CD1c-positive myeloid dendritic cell (primary cell): Measurements from ENCODE around the gene CLDN5.

Experiments used
- DNase-seq: peaks from one replicate; pipeline ENCODE4 v3.0.0-alpha.2; 2016; ENCODE audit errors: extremely low spot score

CLDN5 gene, protein sequence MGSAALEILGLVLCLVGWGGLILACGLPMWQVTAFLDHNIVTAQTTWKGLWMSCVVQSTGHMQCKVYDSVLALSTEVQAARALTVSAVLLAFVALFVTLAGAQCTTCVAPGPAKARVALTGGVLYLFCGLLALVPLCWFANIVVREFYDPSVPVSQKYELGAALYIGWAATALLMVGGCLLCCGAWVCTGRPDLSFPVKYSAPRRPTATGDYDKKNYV

DNA sequence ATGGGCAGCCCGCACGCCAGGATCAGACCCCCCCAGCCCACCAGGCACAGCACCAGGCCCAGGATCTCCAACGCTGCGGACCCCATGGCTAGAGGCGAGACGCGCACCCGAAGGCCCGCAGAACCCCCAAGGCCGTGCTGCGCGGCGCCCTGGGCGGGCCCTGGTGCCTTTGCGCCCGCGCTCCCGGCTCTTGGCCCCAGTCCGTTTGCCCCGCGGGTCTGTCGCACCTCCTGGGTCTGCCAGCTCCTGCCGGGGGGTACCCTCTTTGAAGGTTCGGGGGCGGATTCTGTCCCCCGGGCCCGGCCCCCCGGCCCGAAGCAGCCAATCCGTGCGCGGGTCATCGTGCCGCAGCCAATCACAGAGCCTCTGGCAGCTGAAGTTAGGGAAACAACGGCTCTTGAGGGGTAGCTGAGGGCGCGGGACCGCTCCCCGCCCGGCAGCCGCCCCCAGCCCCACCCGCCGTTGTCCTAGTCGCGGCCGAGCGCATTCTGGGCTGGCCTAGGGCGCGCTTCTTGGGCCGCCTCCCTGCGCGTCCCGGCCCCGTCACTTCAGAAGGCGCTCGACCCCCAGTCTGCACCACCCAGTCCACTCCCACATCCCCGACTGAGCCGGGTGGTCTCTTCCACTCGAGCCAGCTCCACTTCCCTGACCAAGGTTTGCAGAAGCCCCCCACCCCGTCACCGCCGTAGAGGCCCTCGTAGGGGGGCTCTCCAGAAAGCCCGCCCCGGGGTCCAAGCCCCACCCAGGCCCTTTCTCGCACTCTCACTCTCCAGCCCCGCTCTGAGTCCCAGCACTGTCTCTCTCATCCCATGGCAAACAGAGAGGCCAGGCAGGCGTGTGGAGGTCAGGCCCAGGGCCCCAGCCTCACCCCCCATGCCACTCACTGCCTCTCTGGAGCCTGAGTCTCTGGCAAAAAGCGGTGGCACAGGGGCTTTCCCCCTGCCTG, at the start of gene CLDN5:
TSS of gene CLDN5 (minus strand) at position 241 of the 946 bp plus-strand sequence. CDS start at position 86, 155 bp downstream.
- no peak for DNase-seq

DNA sequence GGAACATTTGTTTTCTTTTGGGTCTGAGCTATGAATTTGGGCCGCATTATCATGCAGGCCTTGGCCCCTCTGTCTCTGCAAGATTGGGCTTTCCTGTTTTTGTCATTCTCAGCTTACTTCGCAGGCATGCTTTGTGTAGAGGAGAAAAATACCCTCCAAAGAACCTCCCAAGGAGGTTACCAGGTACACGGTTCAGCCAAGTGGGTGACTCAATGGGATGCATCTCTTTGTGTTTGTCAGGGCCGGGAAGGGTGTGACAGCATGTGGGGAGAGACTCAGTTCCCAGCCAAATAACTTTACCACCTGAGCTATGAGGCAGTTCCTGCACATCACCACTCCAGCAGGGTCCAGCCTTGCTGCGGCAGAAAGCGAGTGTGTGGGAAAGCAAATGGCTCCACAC, 47.8 kb upstream of the CLDN5 start:
- no peak for DNase-seq

DNA sequence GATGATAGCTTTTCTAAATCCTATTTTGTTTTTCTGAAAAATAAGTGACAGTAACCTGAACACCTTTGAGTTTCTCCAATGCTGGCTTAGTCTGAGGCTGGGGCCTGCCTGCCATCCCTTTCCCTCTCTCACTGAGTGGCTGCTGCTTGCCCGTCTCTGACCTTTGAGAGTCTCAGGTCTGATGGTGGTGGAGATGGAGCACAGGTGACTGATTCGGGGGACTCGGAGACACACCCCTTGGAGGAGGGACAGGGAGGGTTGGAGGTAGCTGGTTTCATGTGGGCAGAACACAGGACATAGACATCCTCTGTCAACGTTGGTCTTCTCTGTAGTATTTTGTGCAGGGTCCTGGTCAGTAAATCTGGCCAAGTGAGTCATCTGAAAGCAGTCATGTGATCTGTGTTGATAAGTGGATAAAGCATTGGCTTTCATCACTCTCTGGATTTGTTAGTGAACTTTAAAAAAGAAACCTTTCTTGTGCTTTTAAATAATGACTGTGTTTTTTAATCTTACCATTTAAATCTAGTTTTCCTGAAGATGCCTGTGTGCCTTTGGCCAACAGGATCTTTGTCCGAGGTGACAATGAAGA, 47.1 kb upstream of the CLDN5 start:
- no peak for DNase-seq

DNA sequence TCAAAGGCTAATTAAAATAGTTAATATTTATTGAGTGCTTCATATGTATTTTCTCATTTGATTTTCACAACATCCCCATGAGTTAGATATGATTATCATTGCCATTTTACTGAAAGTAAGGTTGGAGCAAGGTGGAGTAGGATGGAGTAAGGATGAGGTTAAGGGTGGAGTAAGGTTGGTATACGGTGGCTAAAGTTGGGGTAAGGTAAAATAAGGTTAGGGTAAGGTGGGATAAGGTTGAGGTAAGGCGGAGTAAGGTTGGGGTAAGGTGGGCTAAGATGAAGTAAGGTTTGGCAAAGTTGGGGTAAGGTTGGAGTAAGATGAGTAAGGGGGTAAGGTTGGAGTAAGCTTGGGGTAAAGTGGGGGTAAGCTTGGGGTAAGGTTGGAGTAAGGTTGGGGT, 45.8 kb upstream of the CLDN5 start:
- no peak for DNase-seq

DNA sequence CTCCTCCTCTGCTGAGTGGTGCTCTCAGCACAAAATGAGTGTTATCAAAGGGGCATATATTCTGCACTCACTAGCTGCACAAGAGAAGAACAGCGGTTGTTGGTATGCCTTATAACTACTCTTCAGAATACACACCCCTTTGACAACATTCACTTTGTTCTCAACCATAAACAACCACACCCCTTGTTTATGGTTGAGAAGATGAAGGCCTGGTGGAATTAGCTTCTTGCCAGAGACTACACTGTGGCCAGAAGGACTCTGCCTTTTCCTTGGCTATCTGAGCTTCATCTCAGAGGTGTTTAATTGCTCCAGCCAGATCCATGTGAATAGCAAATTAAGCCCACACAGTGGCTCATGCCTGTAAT, 45.0 kb upstream of the CLDN5 start:
- DNase-seq, result no peak

DNA sequence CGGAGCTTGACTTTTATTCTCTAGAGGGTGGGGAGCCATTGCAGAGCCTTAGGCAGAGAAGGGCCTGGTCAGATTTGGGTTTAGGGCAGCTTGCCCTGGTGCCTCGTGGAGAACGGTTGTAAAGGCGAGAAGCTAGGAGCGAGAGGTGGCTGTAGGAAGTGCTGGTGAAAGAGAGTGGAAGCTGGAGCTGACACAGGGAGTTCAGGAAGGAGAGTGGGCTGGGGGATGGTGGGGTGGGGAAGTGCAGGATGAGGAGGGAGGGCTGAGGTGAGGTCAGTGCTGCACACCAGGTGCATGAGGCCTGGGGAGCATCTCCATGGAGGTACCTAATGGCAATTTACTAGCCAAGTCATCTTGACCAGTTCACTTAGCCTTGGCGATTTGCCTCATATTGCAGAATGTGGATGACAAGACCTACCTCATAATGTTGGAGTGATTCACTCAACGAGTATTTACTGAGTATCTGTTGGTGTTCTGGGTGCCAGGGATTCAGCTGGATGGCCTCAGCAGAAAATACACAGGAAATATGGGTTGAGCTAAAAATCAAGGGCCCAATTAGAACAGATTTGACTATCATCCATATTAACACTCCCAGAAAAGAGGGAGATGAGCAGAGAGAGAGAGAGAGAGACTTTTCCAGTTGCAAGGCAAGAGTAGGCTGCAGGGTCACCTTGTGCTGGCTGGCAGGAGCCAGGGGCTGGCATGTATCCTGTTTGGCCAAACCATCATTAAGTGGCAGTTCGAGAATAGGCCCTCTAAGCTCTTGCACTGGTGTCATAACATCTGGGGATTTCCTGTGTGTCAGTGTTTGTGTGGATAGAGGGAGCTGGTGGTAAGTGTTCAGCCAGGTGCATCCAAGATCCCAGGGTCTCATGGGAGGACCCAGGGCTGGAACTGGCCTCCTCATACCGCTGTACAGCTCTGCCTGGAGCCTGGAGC, 44.4 kb upstream of the CLDN5 start:
- no peak for DNase-seq

DNA sequence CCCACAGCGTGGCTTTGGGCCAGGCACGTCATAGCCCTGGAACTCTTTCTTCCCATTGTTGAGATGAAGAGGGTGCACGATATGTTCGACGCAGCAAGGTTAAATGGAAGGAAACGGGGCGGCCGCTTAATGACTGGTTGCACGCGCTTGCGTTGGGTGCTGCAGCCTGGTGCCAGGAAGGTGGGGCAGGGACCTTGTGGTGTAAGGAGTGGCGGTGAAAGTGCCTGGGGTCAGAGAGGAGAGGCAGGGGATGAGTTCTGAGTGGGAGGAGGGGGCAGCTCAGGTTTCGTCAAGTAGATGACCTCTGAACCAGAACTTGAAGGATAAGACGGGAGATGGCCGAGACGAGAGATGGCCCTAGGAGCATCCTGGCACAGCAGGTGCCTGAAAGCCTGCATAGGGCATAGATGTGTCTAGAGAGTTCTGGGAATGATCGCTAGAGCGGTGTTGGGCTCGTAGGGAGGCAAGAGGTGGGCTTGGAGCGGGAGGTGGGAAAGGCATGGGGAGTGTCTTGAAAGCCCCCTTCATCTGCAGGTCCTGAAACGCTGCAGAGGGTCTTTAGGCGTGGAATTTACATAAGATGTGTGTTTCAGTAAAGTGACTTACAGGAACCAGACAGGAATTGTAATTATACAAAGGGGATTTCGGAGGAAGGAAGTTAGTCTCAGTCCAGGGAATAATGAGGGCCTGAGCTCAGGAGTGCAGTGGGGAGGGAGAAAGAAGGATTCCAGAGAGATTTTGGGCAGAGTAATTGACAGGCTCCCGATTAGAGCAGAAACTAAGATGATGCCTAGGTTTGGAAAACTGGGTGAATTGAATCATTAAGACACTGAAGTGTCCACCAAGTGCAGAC, 43.2 kb upstream of the CLDN5 start:
- no peak for DNase-seq

DNA sequence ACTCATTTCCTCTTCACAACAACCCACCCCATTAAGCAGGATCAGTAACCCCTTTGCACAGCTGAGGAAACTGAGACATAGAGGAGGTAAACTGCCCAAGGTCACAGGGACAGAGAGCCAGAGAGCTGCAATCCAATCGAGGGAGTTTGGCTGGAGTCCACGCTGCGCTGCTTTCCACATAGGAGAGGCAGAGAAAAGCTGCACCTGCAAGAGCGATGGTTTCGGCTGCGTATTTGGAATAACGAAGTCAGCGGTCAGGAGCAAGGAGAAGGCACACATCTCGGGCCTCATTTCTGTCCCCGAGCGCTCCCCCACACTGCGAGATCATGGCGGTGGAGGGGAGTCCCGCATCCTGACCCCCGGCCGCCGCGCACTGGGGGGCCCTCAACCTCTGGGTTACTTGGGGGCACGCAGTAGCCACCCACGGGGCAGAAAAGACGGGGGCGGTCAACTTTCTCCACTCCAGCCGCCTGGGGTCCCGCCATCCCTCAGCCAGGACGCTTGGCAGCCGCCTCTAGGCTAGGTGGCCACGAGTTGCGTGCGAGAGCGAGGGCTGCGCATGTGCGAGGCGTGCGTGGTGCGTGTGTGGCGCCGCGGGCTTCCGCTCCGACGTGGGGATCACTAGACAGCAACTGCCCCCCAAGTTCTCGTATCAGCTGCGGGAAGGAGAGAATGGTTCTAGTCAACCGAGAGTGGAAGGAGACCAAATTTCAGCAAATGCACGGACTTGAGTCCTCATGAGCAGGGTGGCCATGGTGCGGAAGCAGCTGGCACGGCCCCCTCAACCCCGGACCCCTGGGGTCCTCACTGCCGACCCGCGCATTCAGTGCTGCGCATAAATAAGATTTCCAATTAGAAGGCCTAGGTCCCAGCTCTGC, 42.3 kb upstream of the CLDN5 start:
- no peak for DNase-seq

DNA sequence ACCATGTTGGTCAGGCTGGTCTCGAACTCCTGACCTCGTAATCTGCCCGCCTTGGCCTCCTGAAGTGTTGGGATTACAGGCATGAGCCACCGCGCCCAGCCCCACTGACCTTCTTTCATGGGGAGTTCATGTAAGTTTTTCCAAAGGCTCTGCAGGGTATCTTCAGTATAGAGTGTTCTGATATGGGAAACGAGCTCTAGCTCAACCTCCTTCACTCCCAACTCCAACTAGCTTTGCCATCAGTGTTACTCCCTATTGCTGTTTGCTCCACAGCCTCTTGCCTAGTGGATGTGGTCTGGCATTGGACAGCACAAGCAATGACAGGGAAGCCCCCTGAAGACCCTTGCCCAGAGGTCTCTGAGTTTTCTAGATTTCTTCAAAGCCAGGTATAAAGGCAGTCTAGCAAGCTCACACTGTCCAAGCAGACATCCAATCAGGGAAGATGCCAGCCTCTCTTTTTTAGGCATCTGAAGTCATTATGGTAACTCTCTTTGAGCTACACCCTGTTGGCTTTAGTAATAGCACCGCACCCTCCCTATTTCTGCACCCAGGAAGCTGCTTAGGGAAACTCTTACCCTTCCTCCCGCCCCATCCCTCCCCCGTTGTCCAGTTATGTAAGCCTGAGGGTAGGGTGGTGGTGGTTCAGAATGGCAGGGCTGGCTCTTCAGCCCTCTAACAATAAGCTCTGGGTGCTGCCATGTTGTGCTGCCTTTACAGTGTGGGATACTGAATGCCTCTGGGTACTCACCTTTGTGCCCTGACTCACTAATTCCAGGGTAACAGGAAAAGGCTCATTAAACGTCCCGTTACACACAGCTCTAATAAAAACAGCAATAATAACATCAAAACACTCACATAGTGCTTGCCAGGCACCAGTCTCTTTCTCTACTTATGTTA, 41.4 kb upstream of the CLDN5 start:
- DNase-seq, result no peak

DNA sequence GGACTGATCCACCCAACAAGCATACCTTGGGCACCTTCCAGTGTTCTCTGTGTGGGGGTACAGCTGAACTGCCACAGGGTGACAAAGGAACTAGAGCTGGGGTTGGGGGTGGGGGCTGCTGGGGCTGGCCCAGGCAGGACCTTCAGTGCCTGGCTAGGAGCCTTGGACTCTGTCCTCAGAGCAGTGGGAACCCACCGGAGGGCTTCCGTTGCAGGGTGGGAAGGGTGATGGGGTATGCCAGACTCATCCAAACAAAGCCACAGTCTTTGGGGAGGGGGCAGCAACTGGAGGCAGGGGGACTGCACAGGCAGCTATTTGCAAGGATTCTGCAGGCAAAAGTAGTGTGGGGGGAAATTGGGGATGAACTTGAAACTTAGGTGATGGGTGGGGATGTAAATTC, 35.7 kb upstream of the CLDN5 start:
- no peak for DNase-seq

DNA sequence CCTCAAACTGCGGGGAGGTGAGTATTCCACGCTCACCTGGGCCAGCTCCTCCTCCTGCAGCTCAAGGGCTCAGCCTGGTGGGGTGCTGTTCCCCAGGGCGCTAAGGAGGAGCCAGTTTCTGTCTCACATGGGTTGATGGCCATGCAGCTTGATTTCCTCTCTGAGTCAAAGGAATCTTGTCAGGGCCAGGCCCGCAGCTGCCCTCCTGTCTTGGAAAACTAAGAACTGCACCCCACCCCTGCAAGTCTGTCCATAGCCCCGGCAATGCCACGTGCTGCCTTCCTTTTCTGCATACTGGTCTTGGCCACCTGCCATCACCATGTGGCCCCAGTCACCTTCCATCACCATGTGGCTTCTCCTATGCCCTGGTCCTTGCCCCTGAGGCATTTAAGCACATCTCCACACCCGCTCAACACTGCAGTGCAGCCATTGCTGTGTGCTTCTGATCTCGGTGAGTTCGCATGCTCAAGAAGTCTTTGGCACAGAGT, 35.2 kb upstream of the CLDN5 start:
- no peak for DNase-seq

DNA sequence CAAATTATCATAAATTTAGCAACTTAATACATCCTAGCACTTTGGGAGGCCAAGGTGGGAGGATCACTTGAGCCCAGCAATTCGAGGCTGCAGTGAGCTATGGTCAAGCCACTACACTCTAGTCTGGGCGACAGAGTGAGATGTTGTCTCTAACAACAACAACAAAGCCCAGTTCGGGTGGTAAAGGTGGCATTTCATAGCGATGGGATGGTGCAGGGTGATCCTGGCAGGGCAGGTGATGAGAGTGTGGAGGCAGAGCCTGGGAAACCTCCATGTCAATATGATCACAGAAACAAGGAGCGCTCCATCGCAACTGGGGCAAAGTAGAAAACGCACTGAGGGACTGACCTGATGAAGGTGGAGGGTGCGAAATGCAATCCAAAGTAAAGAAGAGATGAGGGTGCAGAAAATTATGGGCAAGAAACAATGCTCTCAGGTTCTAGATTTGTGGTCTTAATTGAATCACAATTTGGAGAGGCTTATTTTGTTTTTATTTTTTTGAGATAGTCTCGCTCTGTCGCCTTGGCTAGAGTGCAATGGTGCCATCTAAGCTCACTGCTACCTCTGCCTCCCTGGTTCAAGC, 32.8 kb upstream of the CLDN5 start:
- no peak for DNase-seq

DNA sequence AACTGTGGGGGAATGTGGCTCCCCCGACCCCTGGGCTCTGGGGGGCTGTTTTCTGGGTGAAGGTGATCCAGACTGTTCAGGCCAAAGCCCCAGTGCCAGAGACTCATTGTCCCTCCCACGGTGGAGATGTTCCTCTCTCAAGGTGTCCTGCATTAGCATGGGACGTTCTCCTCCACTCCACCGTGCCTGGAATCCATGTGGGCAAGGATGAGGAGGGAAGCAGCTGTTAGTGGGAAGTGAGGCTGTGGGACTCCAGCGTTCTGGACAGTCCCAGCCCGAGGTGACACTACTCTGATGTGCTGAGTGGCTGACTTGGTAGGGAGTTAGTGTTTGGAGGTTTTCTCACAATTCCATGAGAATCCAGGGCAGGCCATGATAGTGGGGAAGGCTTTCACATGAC, 31.4 kb upstream of the CLDN5 start:
- no peak for DNase-seq

DNA sequence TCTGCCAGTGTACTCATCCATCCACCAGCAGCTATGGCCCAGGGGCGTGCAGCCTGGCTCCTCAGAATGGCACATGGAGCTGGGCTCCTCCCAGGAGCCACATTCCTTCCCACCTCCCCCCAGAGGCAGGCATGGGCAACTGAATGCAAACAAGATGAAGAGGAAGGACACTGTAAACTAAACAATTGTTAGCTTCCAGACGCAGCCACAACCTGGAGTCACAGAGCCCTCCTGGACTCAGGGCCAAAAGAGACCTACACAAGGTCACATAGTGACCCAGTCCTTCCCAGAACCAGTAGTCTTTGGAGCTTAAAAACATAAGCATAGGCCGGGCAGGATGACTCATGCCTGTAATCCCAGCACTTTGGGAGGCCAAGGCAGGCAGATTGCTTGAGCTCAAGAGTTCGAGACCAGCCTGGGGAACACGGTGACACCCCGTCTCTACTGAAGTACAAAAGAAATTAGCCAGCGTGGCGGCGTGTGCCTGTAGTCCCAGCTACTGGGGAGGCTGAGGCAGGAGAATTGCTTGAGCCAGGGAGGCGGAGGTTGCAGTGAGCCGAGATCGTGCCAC, 30.7 kb upstream of the CLDN5 start:
- DNase-seq, result no peak

DNA sequence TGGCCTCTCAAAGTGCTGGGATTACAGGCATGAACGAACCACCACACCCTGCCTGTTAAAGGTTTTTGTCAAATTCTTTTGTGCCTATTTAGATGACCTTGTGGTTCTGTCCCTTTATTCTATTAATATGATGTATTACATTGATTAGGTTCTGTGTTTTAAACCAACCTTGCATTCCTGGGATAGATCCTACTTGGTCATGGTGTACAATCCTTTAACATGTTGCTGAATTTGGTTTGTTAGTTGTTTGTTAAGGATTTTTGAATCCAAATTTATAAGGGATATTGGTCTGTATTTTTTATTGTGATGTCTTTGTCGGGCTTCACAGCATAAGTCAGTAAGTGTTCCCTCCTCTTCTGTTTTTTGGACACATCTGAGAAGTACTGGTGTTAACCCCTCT, 29.0 kb upstream of the CLDN5 start:
- DNase-seq, result no peak

DNA sequence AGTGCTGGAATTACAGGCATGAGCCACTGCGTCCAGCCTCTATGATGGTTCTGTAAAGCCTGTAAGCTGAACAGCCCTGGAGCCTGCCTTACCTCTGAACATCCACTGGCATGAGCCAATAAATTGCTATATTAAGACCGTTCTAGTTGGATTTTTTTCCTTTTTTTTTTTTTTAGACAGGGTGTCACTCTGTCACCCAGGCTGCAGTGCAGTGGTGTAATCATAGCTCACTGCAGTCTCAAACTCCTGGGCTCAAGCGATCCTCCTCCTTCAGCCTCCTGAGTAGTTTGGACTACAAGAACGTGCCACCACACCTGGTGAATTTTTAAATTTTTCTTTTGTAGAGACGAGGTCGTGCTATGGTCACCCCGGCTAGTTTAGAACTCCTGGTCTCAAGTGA, 26.2 kb upstream of the CLDN5 start:
- no peak for DNase-seq

DNA sequence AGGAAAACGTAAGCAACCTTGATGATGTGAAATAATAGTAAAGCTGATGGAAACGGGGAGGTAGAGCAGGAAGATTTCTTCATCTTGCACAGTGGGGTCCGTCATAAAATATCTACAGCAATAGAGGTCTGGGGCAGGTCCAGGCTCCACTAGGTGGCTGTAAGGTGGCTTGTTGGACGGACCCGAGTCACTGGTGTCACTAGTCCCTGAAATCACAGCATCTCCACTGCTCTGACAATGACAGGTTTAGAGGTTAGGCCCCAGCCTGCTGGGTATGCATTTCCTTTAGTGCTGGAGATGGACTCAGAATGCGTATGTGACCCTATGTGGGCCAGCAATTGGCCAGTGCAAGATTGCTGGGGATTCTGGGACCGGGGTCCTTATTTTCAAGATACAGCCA, 25.2 kb upstream of the CLDN5 start:
- DNase-seq, result no peak

DNA sequence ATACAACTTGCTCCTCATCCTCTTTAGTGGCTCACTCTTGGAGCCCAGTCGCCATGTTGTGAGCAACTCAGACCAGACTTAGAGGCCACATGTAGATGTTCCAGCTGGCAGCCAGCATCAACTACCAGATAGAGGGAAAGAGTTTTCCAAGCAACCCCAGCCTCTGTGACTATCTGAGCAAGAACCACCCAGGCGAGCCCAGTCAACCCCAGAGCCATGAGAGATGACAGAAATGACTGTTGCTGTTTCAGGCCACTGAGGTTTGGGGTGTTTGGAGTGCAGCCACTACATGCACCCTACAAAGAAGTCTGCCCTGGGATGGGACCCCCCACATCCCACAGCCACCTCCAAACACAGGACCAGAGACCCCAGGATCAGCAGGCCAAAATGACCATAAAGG, 24.8 kb upstream of the CLDN5 start:
- no peak for DNase-seq
